Breast epithelium (tissue), 3 donors: ENCODE results near the gene FTO.

Experiments used
- CTCF ChIP-seq, 3 donors: fragments of 450-650 bp; IDR thresholded peaks; one replicate each; pipeline ENCODE4 v1.5.1; 2016 to 2017; ENCODE audit warnings: antibody characterized with exemption in 3 of 3, mild to moderate bottlenecking in 3 of 3, moderate library complexity in 3 of 3
- POLR2AphosphoS5 ChIP-seq, 3 donors: sonication (generic); formaldehyde crosslinking; IDR thresholded peaks; one replicate each; pipeline ENCODE4 v1.6.1; 2017; ENCODE audit warnings: antibody characterized with exemption in 3 of 3

- no peak for TF ChIP-seq CTCF (IDR thresholded peaks at IDR 0.05)
- TF ChIP-seq POLR2AphosphoS5 (IDR thresholded peaks at IDR 0.05) = no peak
Observed at GRCh38 chr16:54163197-54163843, 459.4 kb downstream of the FTO start.
